HL-60 (cell line): Measurements from ENCODE around the gene ANAPC10.
A peak's percentile ranks its signal among the peaks of the same experiment; 100 is the strongest.

Source experiments
- GABPA ChIP-seq: IDR thresholded peaks from 2 replicates; pipeline ENCODE4 v1.6.1; 2012; ENCODE audit warnings: low read depth
- POLR2AphosphoS5 ChIP-seq: IDR thresholded peaks from 2 replicates; pipeline ENCODE4 v1.6.1; 2012; ENCODE audit warnings: low read depth
- SPI1 ChIP-seq: IDR thresholded peaks from 2 replicates; pipeline ENCODE4 v1.6.1; 2012; ENCODE audit warnings: low read depth, mild to moderate bottlenecking, borderline replicate concordance
- TF ChIP-seq, protein P1 (sequence below): IDR thresholded peaks from one replicate; pipeline ENCODE4 v1.5.1; 2011; ENCODE audit warnings: low read length, control low read depth, inconsistent platforms; ENCODE audit not compliant: insufficient read depth
- TF ChIP-seq, protein P2 (sequence below): IDR thresholded peaks from 2 replicates; pipeline ENCODE4 v1.6.1; 2012; ENCODE audit warnings: low read depth; ENCODE audit not compliant: insufficient replicate concordance

GRCh38 chr4:145132511-145133098 is 34.6 kb upstream of the ANAPC10 start:
- TF ChIP-seq, protein P1, sequence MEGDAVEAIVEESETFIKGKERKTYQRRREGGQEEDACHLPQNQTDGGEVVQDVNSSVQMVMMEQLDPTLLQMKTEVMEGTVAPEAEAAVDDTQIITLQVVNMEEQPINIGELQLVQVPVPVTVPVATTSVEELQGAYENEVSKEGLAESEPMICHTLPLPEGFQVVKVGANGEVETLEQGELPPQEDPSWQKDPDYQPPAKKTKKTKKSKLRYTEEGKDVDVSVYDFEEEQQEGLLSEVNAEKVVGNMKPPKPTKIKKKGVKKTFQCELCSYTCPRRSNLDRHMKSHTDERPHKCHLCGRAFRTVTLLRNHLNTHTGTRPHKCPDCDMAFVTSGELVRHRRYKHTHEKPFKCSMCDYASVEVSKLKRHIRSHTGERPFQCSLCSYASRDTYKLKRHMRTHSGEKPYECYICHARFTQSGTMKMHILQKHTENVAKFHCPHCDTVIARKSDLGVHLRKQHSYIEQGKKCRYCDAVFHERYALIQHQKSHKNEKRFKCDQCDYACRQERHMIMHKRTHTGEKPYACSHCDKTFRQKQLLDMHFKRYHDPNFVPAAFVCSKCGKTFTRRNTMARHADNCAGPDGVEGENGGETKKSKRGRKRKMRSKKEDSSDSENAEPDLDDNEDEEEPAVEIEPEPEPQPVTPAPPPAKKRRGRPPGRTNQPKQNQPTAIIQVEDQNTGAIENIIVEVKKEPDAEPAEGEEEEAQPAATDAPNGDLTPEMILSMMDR, result no peak
- TF ChIP-seq, protein P2, sequence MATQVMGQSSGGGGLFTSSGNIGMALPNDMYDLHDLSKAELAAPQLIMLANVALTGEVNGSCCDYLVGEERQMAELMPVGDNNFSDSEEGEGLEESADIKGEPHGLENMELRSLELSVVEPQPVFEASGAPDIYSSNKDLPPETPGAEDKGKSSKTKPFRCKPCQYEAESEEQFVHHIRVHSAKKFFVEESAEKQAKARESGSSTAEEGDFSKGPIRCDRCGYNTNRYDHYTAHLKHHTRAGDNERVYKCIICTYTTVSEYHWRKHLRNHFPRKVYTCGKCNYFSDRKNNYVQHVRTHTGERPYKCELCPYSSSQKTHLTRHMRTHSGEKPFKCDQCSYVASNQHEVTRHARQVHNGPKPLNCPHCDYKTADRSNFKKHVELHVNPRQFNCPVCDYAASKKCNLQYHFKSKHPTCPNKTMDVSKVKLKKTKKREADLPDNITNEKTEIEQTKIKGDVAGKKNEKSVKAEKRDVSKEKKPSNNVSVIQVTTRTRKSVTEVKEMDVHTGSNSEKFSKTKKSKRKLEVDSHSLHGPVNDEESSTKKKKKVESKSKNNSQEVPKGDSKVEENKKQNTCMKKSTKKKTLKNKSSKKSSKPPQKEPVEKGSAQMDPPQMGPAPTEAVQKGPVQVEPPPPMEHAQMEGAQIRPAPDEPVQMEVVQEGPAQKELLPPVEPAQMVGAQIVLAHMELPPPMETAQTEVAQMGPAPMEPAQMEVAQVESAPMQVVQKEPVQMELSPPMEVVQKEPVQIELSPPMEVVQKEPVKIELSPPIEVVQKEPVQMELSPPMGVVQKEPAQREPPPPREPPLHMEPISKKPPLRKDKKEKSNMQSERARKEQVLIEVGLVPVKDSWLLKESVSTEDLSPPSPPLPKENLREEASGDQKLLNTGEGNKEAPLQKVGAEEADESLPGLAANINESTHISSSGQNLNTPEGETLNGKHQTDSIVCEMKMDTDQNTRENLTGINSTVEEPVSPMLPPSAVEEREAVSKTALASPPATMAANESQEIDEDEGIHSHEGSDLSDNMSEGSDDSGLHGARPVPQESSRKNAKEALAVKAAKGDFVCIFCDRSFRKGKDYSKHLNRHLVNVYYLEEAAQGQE, result no peak
- TF ChIP-seq GABPA (no peak), POLR2AphosphoS5 (peak; percentile 39; the same call in 1 of the 2 replicates), SPI1 (no peak)
